Osteoblast (primary cell): Measurements from ENCODE around the gene UCHL3. TPM values are rescaled to one million over a fixed set of nuclear protein-coding genes. Genes with fewer than 3 reads are reported as not detected.
A peak's percentile ranks its signal among the peaks of the same experiment; 100 is the strongest.

Experiments
- DNase-seq: peaks from one replicate; pipeline ENCODE4 v3.0.0; 2011; ENCODE audit warnings: low spot score, mixed read lengths; ENCODE audit not compliant: insufficient read length; ENCODE audit errors: missing footprints
- H2AFZ ChIP-seq: 2 replicates; pipeline ENCODE4 v1.6.0; 2011; ENCODE audit warnings: mild to moderate bottlenecking, low read length
- H3K27ac ChIP-seq: 2 replicates; pipeline ENCODE4 v1.5.1; 2011; ENCODE audit warnings: mild to moderate bottlenecking, low read depth, low read length, moderate library complexity
- H3K27me3 ChIP-seq: 2 replicates; pipeline ENCODE4 v1.6.0; 2012; ENCODE audit warnings: mild to moderate bottlenecking, control low read depth, inconsistent platforms, low read length, moderate library complexity; ENCODE audit not compliant: insufficient read depth
- H3K36me3 ChIP-seq: 2 replicates; pipeline ENCODE4 v1.5.1; 2011; ENCODE audit warnings: mild to moderate bottlenecking, low read length, control low read depth, moderate library complexity; ENCODE audit not compliant: insufficient read depth
- H3K4me1 ChIP-seq: 2 replicates; pipeline ENCODE4 v1.5.1; 2011; ENCODE audit warnings: mild to moderate bottlenecking, low read length, control low read depth, moderate library complexity; ENCODE audit not compliant: insufficient read depth
- H3K4me2 ChIP-seq: 2 replicates; pipeline ENCODE4 v1.6.0; 2011; ENCODE audit warnings: mild to moderate bottlenecking, low read length; ENCODE audit not compliant: insufficient read depth
- H3K4me3 ChIP-seq: fragments of 200-600 bp; sonication (generic); 3 replicates; pipeline ENCODE4 v1.5.1; 2012; ENCODE audit warnings: mild to moderate bottlenecking, low read length, inconsistent platforms; ENCODE audit not compliant: insufficient read depth
- H3K79me2 ChIP-seq: 2 replicates; pipeline ENCODE4 v1.6.0; 2012; ENCODE audit warnings: mild to moderate bottlenecking, low read length, control low read depth, inconsistent platforms; ENCODE audit not compliant: insufficient read depth
- H3K9me3 ChIP-seq: 2 replicates; pipeline ENCODE4 v1.5.1; 2011; ENCODE audit warnings: low read depth, low read length, control low read depth
- H4K20me1 ChIP-seq: 2 replicates; pipeline ENCODE4 v1.6.0; 2012; ENCODE audit warnings: mild to moderate bottlenecking, low read length, control low read depth; ENCODE audit not compliant: insufficient read depth
- CTCF ChIP-seq: IDR thresholded peaks from 2 replicates; pipeline ENCODE4 v1.5.1; 2011; ENCODE audit warnings: mild to moderate bottlenecking, low read depth, low read length, moderate library complexity; ENCODE audit errors: extremely low read depth
- total RNA-seq: library from RNA; depleted of rRNA; stranded (reverse); fragments of >200 nt; gene quantifications from 2 replicates; pipeline ENCODE4 v1.2.3, GENCODE V29; 2012

Gene UCHL3
- 15.6 and 25.3 TPM in 2 replicates for total RNA-seq

GRCh38 chr13:75549262-75550158, at the start of gene UCHL3:
Gene UCHL3 (plus strand): TSS chr13:75549791. CDS start chr13:75549821, 30 bp downstream.
- Histone ChIP-seq H3K9me3 (no peaks in the 10 kb centered on the region), H3K4me1 (peaks cover 28% of the 10 kb centered on the region), H3K27ac (peak within 1 kb of the TSS; percentile 97), H3K4me3 (peak within 1 kb of the TSS; percentile 85), H3K36me3 (peaks cover 10% of the 10 kb centered on the region), H4K20me1 (no peaks in the 10 kb centered on the region), H3K79me2 (peaks cover 36% of the 10 kb centered on the region), H3K4me2 (peak within 1 kb of the TSS; percentile 96), H2AFZ (peak within 1 kb of the TSS; percentile 89), H3K27me3 (no peaks in the 10 kb centered on the region)
- peak; percentile 96 for DNase-seq
- TF ChIP-seq CTCF, result peak; percentile 80

- TF ChIP-seq CTCF, result no peak
- no peaks in the 10 kb centered on the region for H3K9me3 ChIP-seq
- H2AFZ ChIP-seq, result no peak overlapping the region
- no peaks in the 10 kb centered on the region for H3K79me2 ChIP-seq
- H3K4me1 ChIP-seq, result no peaks in the 10 kb centered on the region
- no peak overlapping the region for H3K4me3 ChIP-seq
- H3K27me3 ChIP-seq, result no peaks in the 10 kb centered on the region
- no peak for DNase-seq
- H3K4me2 ChIP-seq, result no peak overlapping the region
- H3K36me3 ChIP-seq, result no peaks in the 10 kb centered on the region
- no peak overlapping the region for H3K27ac ChIP-seq
- no peaks in the 10 kb centered on the region for H4K20me1 ChIP-seq
These were observed 44.3 kb upstream of the UCHL3 start for GRCh38 chr13:75505327-75505726.

DNA sequence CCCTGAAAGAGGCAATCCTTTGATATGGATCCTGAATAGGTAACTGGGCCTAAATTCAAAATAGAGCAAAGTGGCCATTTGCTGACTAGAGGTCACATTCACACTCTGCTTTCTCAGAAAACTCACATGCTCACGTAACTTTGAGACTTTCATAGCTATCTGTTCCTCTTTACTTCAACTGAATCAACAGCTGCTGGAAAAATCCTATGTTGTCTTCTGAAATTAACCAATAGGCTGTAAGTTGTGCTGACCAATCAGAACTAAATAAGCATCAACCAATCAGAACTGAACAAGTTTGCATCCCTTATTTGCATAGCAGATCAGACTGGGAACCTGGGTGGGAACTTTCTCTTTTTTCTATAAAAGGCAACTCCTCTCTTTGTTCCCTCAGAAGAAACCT, 43.6 kb upstream of the UCHL3 start:
- Histone ChIP-seq H4K20me1 (no peaks in the 10 kb centered on the region), H3K4me1 (no peaks in the 10 kb centered on the region), H3K27me3 (no peaks in the 10 kb centered on the region), H3K36me3 (no peaks in the 10 kb centered on the region), H3K79me2 (no peaks in the 10 kb centered on the region), H3K4me3 (no peak overlapping the region), H3K27ac (no peak overlapping the region), H3K9me3 (no peaks in the 10 kb centered on the region), H3K4me2 (no peak overlapping the region), H2AFZ (no peak overlapping the region)
- TF ChIP-seq CTCF, result no peak
- no peak for DNase-seq

DNA sequence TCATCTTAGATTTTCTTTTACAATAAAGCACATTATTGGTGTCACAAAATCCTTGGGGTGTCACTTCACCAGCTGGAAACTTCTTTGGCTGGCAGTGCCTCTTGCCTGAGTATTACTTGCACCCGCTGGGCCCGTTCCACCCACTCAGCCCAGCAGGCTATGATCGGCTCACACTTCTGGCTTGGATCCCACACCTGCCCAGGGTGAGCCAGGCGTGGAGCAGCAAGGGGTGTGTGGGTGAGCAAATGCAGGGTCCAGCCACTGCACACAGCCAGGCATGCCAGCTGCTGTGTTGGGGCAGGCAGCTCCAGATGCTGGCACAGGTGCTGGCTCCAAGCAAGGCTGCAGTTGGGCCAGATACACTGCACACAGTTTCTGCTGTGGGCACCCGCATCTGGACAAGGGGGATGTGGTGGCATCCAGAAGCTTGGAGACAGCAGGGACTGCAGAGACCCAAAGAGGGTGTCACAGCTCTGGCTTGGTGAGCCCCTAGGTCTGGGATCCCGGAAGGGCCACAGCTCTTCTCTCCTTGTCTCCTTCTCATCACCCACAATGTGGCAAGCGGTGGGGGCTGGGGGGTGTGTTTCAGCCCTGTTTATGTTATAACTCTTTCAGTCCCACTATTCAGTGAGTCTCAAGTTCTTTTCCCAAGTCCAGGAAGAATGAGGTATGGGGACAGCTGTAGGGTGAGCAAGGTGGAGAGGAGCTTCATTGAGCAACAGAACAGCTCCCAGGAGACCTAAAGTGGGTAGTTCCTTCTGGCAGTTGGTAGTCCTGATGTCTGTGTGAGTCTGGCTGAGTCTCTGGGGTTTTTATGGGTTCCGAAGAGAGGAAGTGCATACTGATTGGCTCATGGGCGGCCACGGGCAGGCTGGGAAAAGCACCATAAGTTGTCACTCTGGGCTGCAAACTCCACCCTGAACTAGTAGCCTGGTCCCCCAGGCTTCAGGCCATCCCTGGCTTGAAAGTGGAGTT, 42.3 kb upstream of the UCHL3 start:
- no peak for DNase-seq
- Histone ChIP-seq H3K36me3 (no peaks in the 10 kb centered on the region), H3K9me3 (no peaks in the 10 kb centered on the region), H3K27ac (no peak overlapping the region), H2AFZ (no peak overlapping the region), H3K27me3 (no peaks in the 10 kb centered on the region), H3K79me2 (no peaks in the 10 kb centered on the region), H3K4me3 (no peak overlapping the region), H3K4me2 (no peak overlapping the region), H4K20me1 (no peaks in the 10 kb centered on the region), H3K4me1 (no peaks in the 10 kb centered on the region)
- TF ChIP-seq CTCF, result no peak
